ENCODE results near the gene HCAR1. TPM values are rescaled to one million over a fixed set of nuclear protein-coding genes. Genes with fewer than 3 reads are reported as not detected.
"Not testable (repeated sequence)": the region's sequence is repeated elsewhere in the genome, so short reads cannot be mapped to it uniquely, and the experiment has no call there.

The HCAR1 gene
- total and polyA plus RNA-seq, 2 donors (not counting 1 experiment from before 2014, with no cell fraction given) = 0.06 TPM; not detected in 1

GRCh38 chr12:122715211-122715610 lies 15.4 kb downstream of the HCAR1 start:
- H3K9ac ChIP-seq (ENCODE audit: low read length); DNase-seq; H3K27me3 Mint-ChIP-seq; ATAC-seq (ENCODE audit: low read depth); H3K27ac ChIP-seq (ENCODE audit: low read length in 2 of 2); H3K9me3 ChIP-seq (ENCODE audit: control extremely low read depth in 1 of 3, control insufficient read depth in 2 of 3, insufficient read depth in 1 of 3, low read length in 2 of 3); H3K4me1 ChIP-seq (ENCODE audit: control insufficient read depth in 2 of 2, insufficient read depth in 2 of 2, low read length in 2 of 2); H3K27me3 ChIP-seq (replicated peaks in 1 of 4; ENCODE audit: control extremely low read depth in 1 of 4, control insufficient read depth in 3 of 4, insufficient read depth in 4 of 4, low read length in 3 of 4); H4K20me1 ChIP-seq (ENCODE audit: control insufficient read depth, insufficient read depth, low read length, poor library complexity, severe bottlenecking); H3K79me2 ChIP-seq (ENCODE audit: control insufficient read depth, insufficient read depth, low read length); H3K4me3 Mint-ChIP-seq; H3K27ac Mint-ChIP-seq; CTCF ChIA-PET; H3K9me3 Mint-ChIP-seq (ENCODE audit: insufficient read depth); H3K36me3 ChIP-seq (replicated peaks in 1 of 2; ENCODE audit: control extremely low read depth in 1 of 2, control insufficient read depth in 1 of 2, extremely low read depth in 1 of 2, insufficient read depth in 2 of 2, low read length in 1 of 2); intact Hi-C loops (cut with micrococcal nuclease); H2AFZ ChIP-seq (ENCODE audit: insufficient read depth, low read depth, low read length, poor library complexity, severe bottlenecking); POLR2A ChIA-PET; H3K4me2 ChIP-seq (replicated peaks; ENCODE audit: low read depth, low read length, poor library complexity, severe bottlenecking): not testable (repeated sequence)
- peak overlapping the region in 1 of 5 experiments; percentile 30 for H3K4me3 ChIP-seq (ENCODE audit: control extremely low read depth in 1 of 5, extremely low read depth in 1 of 5, insufficient read depth in 1 of 5, low read depth in 2 of 5, low read length in 4 of 5)
- peaks cover 11% of the 10 kb centered on the region for H3K4me1 Mint-ChIP-seq
- 94% methylated on average over 6 of the region's 6 CpGs for WGBS (ENCODE audit: insufficient coverage)

DNA sequence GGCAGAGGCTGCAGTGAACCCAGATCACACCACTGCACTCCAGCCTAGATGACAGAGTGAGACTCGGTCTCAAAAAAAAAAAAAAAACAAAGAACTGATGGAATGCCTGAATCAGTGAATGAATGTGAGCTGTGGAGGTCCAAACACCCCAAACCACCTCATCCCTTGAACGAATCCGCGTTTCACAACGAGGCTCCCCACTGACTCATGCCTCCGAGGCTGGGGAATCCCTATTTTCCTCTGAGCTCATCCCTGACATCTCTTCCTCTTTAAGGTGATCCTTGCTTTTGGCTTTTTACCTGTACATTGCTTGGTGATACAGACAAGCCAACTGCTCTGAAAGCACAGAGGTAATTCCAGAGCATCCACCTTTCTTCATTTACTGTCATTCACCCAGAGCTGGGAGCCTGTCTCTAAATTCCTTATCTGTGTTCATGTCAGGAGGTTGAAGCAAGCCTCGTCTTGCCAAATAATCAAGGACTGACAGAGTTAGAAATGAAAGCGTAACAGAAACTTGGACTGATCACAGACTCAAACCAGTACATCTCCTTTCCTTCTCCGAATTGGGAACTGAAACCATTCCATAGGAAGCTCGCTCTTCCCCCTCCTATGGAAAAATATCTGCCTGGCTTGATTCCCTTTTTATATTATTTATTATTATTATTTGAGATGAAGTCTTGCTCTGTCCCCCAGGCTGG lies 17.0 kb downstream of the HCAR1 start:
- H2AFZ ChIP-seq (ENCODE audit: insufficient read depth, low read depth, low read length, poor library complexity, severe bottlenecking); H3K27me3 ChIP-seq (replicated peaks in 1 of 4; ENCODE audit: control extremely low read depth in 1 of 4, control insufficient read depth in 3 of 4, insufficient read depth in 4 of 4, low read length in 3 of 4); H3K9ac ChIP-seq (ENCODE audit: low read length); H3K9me3 Mint-ChIP-seq (ENCODE audit: insufficient read depth); H3K4me3 ChIP-seq (ENCODE audit: control extremely low read depth in 1 of 5, extremely low read depth in 1 of 5, insufficient read depth in 1 of 5, low read depth in 2 of 5, low read length in 4 of 5); H3K27ac ChIP-seq (ENCODE audit: low read length in 2 of 2); intact Hi-C loops (cut with micrococcal nuclease); H4K20me1 ChIP-seq (ENCODE audit: control insufficient read depth, insufficient read depth, low read length, poor library complexity, severe bottlenecking); H3K4me1 Mint-ChIP-seq; H3K4me1 ChIP-seq (ENCODE audit: control insufficient read depth in 2 of 2, insufficient read depth in 2 of 2, low read length in 2 of 2); POLR2A ChIA-PET; H3K4me2 ChIP-seq (replicated peaks; ENCODE audit: low read depth, low read length, poor library complexity, severe bottlenecking); ATAC-seq (ENCODE audit: low read depth); H3K4me3 Mint-ChIP-seq; H3K9me3 ChIP-seq (ENCODE audit: control extremely low read depth in 1 of 3, control insufficient read depth in 2 of 3, insufficient read depth in 1 of 3, low read length in 2 of 3); H3K79me2 ChIP-seq (ENCODE audit: control insufficient read depth, insufficient read depth, low read length); H3K27me3 Mint-ChIP-seq; CTCF ChIA-PET; H3K27ac Mint-ChIP-seq; H3K36me3 ChIP-seq (replicated peaks in 1 of 2; ENCODE audit: control extremely low read depth in 1 of 2, control insufficient read depth in 1 of 2, extremely low read depth in 1 of 2, insufficient read depth in 2 of 2, low read length in 1 of 2); DNase-seq: not testable (repeated sequence)
- WGBS (ENCODE audit: insufficient coverage) = 80% methylated on average over 1 of the region's 10 CpGs

GRCh38 chr12:122711266-122711665 lies 19.4 kb downstream of the HCAR1 start:
- DNase-seq; H3K4me3 Mint-ChIP-seq; H3K4me1 Mint-ChIP-seq; H3K36me3 ChIP-seq (replicated peaks in 1 of 2; ENCODE audit: control extremely low read depth in 1 of 2, control insufficient read depth in 1 of 2, extremely low read depth in 1 of 2, insufficient read depth in 2 of 2, low read length in 1 of 2); H3K4me2 ChIP-seq (replicated peaks; ENCODE audit: low read depth, low read length, poor library complexity, severe bottlenecking); ATAC-seq (ENCODE audit: low read depth); H3K27ac Mint-ChIP-seq; H3K9me3 ChIP-seq (ENCODE audit: control extremely low read depth in 1 of 3, control insufficient read depth in 2 of 3, insufficient read depth in 1 of 3, low read length in 2 of 3); H3K9ac ChIP-seq (ENCODE audit: low read length); H3K27me3 ChIP-seq (replicated peaks in 1 of 4; ENCODE audit: control extremely low read depth in 1 of 4, control insufficient read depth in 3 of 4, insufficient read depth in 4 of 4, low read length in 3 of 4); H3K4me3 ChIP-seq (ENCODE audit: control extremely low read depth in 1 of 5, extremely low read depth in 1 of 5, insufficient read depth in 1 of 5, low read depth in 2 of 5, low read length in 4 of 5); intact Hi-C loops (cut with micrococcal nuclease); H3K27ac ChIP-seq (ENCODE audit: low read length in 2 of 2); H3K79me2 ChIP-seq (ENCODE audit: control insufficient read depth, insufficient read depth, low read length); H2AFZ ChIP-seq (ENCODE audit: insufficient read depth, low read depth, low read length, poor library complexity, severe bottlenecking); CTCF ChIA-PET; H3K9me3 Mint-ChIP-seq (ENCODE audit: insufficient read depth); H4K20me1 ChIP-seq (ENCODE audit: control insufficient read depth, insufficient read depth, low read length, poor library complexity, severe bottlenecking); H3K4me1 ChIP-seq (ENCODE audit: control insufficient read depth in 2 of 2, insufficient read depth in 2 of 2, low read length in 2 of 2); POLR2A ChIA-PET; H3K27me3 Mint-ChIP-seq: not testable (repeated sequence)
- WGBS (ENCODE audit: insufficient coverage) = 64% methylated on average over 1 of the region's 1 CpG

GRCh38 chr12:122710341-122710740 lies 20.3 kb downstream of the HCAR1 start:
- H3K4me2 ChIP-seq (replicated peaks; ENCODE audit: low read depth, low read length, poor library complexity, severe bottlenecking); ATAC-seq (ENCODE audit: low read depth); H3K79me2 ChIP-seq (ENCODE audit: control insufficient read depth, insufficient read depth, low read length); H2AFZ ChIP-seq (ENCODE audit: insufficient read depth, low read depth, low read length, poor library complexity, severe bottlenecking); H3K9ac ChIP-seq (ENCODE audit: low read length); H3K4me3 Mint-ChIP-seq; POLR2A ChIA-PET; intact Hi-C loops (cut with micrococcal nuclease); H3K4me3 ChIP-seq (ENCODE audit: control extremely low read depth in 1 of 5, extremely low read depth in 1 of 5, insufficient read depth in 1 of 5, low read depth in 2 of 5, low read length in 4 of 5); H4K20me1 ChIP-seq (ENCODE audit: control insufficient read depth, insufficient read depth, low read length, poor library complexity, severe bottlenecking); H3K27me3 ChIP-seq (replicated peaks in 1 of 4; ENCODE audit: control extremely low read depth in 1 of 4, control insufficient read depth in 3 of 4, insufficient read depth in 4 of 4, low read length in 3 of 4); DNase-seq; H3K4me1 Mint-ChIP-seq; H3K4me1 ChIP-seq (ENCODE audit: control insufficient read depth in 2 of 2, insufficient read depth in 2 of 2, low read length in 2 of 2); H3K36me3 ChIP-seq (replicated peaks in 1 of 2; ENCODE audit: control extremely low read depth in 1 of 2, control insufficient read depth in 1 of 2, extremely low read depth in 1 of 2, insufficient read depth in 2 of 2, low read length in 1 of 2); H3K9me3 Mint-ChIP-seq (ENCODE audit: insufficient read depth); H3K27me3 Mint-ChIP-seq; H3K27ac Mint-ChIP-seq; H3K9me3 ChIP-seq (ENCODE audit: control extremely low read depth in 1 of 3, control insufficient read depth in 2 of 3, insufficient read depth in 1 of 3, low read length in 2 of 3); H3K27ac ChIP-seq (ENCODE audit: low read length in 2 of 2): not testable (repeated sequence)
- WGBS (ENCODE audit: insufficient coverage) = 82% methylated on average over 2 of the region's 2 CpGs
- CTCF ChIA-PET = interaction anchor here (0.9 kb wide), 1 partner anchor 374 kb away, joined by 5 read pairs; no protein-coding TSS in a partner anchor

Measured in B cell (primary cell).